Stimulated activated CD8-positive, alpha-beta memory T cell treated with anti-CD3 and anti-CD28 coated beads, Interleukin-4, amount 100 ng/mL, for 4 hours (primary cell): ENCODE data around the gene ZNF101.

Source experiments
- DNase-seq, 2 donors: peaks; one replicate each; pipeline ENCODE4 v3.0.0-alpha.2; 2020; ENCODE audit warnings: low read depth in 2 of 2, low spot score in 1 of 2

ZNF101 gene

DNA sequence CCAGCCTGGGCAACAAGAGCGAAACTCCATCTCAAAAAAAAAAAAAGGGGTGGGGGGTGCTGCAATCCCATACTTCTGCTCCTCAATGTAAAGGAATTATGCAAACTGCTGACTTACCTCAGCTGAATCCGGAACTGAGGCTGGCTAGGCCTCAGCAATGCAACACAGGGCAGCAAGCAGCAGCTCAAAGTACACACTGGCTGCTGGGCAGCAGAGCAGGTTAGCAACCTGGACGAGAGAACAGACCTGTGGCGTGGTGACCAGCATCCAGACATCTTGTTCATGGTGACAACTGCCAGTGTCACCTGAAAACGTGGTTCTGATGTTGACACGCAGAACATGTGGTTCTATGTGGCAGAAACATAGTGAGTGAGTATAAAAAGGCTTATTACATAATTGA lies 36.2 kb downstream of the ZNF101 start:
- no peak for DNase-seq

DNA sequence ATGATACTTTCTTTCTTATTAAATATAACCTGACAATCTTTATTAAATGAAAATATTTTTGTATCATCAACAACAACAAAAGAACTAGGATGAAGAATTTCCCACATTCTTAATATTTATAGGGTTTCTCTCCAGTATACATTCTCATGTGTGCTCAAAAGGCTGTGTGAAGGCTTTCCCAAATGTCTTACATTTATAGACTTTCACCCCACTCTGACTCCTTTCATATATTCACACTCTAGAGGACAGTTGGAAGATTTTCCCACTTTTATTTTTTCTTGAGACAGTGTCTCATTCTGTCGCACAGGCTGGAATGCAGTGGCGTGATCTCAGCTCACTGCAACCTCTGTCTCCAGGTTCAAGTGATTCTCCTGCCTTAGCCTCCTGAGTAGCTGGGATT lies 41.9 kb downstream of the ZNF101 start:
- DNase-seq: no peak

- DNase-seq: no peak
These were observed 42.8 kb downstream of the ZNF101 start for GRCh38 chr19:19711306-19711933.

- no peak for DNase-seq
These were observed 43.5 kb downstream of the ZNF101 start for GRCh38 chr19:19711934-19712828.

DNA sequence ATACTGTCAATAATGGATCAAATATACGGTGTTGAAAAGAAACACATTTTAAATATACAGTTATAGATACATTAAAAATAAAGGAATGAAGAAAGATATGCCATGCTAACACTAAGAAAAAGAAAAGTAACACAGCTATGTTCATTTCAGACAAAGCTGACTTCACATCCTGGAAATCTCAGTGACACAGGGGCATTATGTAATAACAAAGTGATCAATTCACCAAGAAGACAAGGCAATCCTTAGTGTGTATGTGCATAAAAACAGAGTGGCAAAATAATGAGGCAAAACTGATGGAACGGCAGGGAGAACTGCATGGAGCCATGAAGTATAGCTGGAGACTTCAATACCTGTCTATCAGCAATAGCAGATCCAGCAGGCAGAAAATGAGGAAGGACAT lies 51.2 kb downstream of the ZNF101 start:
- no peak for DNase-seq

DNA sequence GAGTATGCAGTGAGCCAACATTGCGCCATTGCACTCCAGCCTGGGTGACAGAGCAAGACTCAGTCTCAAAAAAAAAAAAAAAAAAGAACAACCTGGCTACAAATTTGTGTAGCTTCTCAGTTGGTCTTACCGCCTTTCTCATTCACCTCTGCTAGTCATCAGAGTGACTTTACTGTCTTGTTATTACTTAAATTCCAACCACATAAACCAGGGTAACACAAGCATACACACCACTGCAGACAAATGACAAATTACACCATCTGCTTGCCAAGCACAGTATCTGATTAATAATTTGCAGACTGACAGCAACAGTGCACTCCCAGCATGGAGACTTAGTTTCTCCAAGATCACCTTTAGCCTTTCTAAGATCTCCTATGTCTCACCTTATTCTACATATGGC lies 53.3 kb downstream of the ZNF101 start:
- DNase-seq: no peak

DNA sequence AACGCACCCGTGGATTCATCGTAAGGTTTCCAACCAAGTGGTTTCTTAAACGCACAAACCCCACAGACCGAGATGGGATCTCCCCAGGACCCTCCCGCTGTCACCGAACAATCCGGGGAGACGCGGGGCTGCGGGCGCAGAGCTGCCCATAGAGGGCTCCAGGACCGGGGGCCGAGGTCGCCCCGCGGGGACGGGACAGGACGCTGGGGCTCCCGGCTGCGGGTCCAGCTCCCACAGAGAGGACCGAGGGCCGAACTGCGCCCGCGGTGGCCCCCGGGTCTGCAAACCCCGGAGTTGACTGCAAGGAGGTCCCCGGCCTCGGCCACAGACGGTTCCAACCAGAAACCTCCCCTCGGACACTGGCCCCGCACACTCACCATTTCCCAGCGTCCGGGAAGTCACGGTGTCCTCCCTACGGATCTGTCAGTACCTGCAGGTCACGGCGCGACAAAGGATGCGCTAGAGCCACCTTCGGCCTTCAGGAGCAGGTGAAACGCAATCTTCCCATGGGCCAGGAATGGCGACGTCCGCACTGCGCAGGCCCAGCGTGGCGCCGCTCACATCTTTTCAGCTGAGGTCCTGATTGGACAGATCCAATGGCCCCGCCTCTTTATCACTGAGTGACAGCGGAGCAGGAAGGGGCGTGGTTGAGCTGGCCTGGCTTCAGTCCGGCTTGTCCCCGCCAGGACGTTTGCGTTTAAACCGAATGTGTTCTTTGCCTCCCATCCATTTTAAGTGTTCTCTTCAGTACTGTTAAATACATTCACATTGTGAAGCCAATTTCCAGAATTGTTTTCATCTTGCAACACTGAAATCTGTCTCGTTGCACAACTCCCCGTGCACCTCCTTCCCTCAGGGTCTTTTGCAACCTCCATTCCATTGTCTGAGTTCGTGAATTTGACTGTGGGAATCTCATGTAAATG lies 64.2 kb downstream of the ZNF101 start, which contains the start of gene ZNF14:
TSS of gene ZNF14 (minus strand) at position 534 of the 923 bp plus-strand sequence. CDS start at position 380, 154 bp downstream.
- peak; percentile 83 to 84 for DNase-seq
